GM19025 (cell line): Measurements from ENCODE around the gene PATE3.

Experiments
- ATAC-seq: cut with Tn5 transposase; IDR thresholded peaks from one replicate; pipeline ENCODE4 v1.9.1; 2021; ENCODE audit warnings: mild to moderate bottlenecking, low read depth, moderate library complexity; ENCODE audit not compliant: unreplicated experiment

Gene PATE3

GRCh38 chr11:125835748-125836147 is 47.8 kb downstream of the PATE3 start:
- no peak for ATAC-seq
